ENCODE measurements around the gene ATP2C2. TPM values are rescaled to one million over a fixed set of nuclear protein-coding genes. Genes with fewer than 3 reads are reported as not detected.

Gene ATP2C2
- polyA plus RNA-seq, 3 donors: 0.06 to 0.15 TPM; not detected in 1

- no peak overlapping the region for H3K27ac ChIP-seq (ENCODE audit: low read depth, low read length)
- 79 to 82% (median 81%) methylated on average over 7 of the region's 7 CpGs for WGBS, 3 donors
Measured at GRCh38 chr16:84477661-84478060, 109.3 kb downstream of the ATP2C2 start.

- H3K27ac ChIP-seq (ENCODE audit: low read depth, low read length): no peak overlapping the region
- 80 to 82% (median 82%) methylated on average over 13 of the region's 13 CpGs for WGBS, 3 donors
Measured at GRCh38 chr16:84478172-84478947, 110.0 kb downstream of the ATP2C2 start.

DNA sequence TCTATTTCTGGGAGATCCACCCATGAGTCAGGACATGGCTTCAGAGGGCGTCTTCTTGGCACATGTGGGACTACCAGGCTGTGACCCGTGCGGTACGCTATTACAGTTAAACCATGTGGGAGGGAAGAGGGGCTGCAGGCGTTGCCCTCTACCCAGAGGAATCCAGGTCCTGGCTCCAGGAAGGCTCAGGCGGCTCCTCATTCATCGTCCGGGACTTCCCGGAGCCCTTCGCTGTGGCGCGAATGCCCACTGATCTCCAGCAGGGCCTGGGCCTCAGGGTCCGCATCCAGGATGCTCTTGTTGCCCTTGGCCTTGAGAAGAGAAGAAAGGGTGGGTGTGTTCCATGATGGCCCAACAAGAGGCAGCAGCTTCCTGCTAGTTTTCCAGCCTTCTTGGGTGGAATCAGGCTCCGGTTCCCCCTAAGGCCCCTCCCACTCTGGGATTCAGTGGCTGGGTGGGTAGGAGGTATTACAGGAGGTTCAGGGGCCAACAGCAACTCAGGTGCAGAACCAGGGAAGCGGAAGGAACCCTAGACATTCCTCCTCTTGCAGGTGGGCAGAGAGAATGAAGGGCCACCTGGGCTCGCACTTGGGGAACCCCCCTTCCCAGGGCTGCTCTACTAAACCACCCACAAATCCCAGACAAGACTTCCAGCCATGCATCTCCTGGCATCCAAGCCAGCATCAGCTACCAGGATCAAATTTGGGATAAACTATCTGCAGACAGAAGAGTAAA, 111.5 kb downstream of the ATP2C2 start:
- H3K27ac ChIP-seq (ENCODE audit: low read depth, low read length): no peak overlapping the region
- 90 to 98% (median 95%) methylated on average over 16 of the region's 16 CpGs for WGBS, 3 donors

GRCh38 chr16:84481051-84481735, 112.9 kb downstream of the ATP2C2 start:
- no peak overlapping the region for H3K27ac ChIP-seq (ENCODE audit: low read depth, low read length)
- 89 to 93% (median 90%) methylated on average over 26 of the region's 26 CpGs for WGBS, 3 donors

GRCh38 chr16:84482001-84482891, 113.9 kb downstream of the ATP2C2 start:
- no peak overlapping the region for H3K27ac ChIP-seq (ENCODE audit: low read depth, low read length)
- WGBS, 3 donors: 64 to 83% (median 74%) methylated on average over 32 to 33 of the region's 33 CpGs

- no peak overlapping the region for H3K27ac ChIP-seq (ENCODE audit: low read depth, low read length)
- WGBS, 3 donors: 92 to 95% (median 93%) methylated on average over 25 of the region's 25 CpGs
Measured at GRCh38 chr16:84482951-84483881, 114.9 kb downstream of the ATP2C2 start.

DNA sequence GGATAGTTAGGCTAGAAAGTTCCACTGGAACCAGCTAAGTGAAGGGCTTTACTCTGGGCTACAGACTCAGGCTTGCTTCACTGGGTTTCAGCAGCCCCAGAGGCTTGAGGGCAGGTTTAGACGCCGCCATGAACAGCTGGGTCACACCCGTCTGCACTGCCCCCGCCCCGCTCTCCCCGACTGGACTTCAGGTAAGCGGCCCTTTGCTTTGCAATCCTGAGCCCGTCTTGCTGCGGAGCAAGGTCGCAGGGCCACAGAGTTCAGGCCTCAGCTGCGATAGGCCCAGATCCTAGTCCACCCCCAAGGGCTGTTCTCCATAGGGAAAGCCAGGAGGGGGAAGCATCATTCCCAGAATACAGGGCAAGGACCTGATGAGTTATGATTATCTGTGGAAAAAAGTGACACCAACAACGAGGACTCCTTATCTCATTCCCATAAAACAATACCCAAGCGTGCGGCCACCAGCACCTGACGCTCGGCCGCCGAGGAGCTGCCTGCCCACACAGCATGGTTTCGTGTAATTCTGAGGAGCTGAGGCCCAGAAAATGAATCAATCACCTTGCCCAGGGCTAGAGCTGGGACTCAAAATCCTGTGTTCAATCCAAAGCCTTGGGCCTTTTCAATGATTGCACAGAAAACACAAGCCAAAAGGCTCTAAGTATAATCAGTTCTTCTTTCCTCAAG, 115.7 kb downstream of the ATP2C2 start:
- 90 to 96% (median 95%) methylated on average over 19 of the region's 19 CpGs for WGBS, 3 donors

DNA sequence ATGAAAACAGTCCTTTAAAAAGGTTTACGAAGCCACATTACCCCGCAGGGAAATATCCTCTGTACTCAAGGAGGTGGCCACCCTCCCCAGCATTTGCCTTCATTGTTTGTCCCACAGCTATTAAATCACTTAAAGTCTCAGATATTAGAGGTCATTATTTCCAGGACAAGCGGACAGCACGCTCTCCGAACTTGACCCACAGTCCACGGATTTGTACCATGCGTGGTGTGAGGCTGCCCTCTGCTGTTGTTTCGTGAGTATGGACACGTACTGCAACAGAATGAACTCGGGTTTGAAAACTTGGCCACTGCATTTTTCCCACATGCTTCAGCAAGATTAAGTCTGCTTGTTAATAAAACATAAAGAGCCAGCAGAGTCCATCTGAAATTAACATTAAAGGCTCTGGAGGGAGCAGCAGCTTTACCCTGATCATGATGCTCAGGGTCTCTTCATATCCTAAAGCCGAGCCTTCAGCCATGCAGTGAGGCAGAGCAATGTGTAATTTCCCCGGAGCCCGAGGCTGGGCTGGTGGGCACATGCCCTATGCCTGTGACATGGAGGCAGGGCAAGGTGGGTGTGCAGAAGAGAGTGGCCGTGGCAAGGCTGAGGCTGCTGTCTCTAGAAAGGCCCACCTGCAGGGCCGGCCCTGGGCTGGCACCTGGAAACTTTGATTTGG, 116.4 kb downstream of the ATP2C2 start:
- 59 to 67% (median 66%) methylated on average over 15 of the region's 15 CpGs for whole genome bisulfite sequencing, 3 donors
- no peak overlapping the region for H3K27ac ChIP-seq (ENCODE audit: low read depth, low read length)

More for the DNA sequence above, 115.7 kb downstream of the ATP2C2 start:
- no peak overlapping the region for H3K27ac ChIP-seq (ENCODE audit: low read depth, low read length)

- H3K27ac ChIP-seq (ENCODE audit: low read depth, low read length): no peak overlapping the region
- WGBS, 3 donors: 91 to 94% (median 93%) methylated on average over 16 of the region's 16 CpGs
Measured at GRCh38 chr16:84485255-84486010, 117.1 kb downstream of the ATP2C2 start.

GRCh38 chr16:84486126-84486525, 117.8 kb downstream of the ATP2C2 start:
- H3K27ac ChIP-seq (ENCODE audit: low read depth, low read length): no peak overlapping the region
- 86 to 88% (median 88%) methylated on average over 14 of the region's 14 CpGs for WGBS, 3 donors

- H3K27ac ChIP-seq (ENCODE audit: low read depth, low read length): no peak overlapping the region
- 91 to 92% (median 91%) methylated on average over 17 of the region's 17 CpGs for WGBS, 3 donors
Measured at GRCh38 chr16:84486551-84487235, 118.4 kb downstream of the ATP2C2 start.

DNA sequence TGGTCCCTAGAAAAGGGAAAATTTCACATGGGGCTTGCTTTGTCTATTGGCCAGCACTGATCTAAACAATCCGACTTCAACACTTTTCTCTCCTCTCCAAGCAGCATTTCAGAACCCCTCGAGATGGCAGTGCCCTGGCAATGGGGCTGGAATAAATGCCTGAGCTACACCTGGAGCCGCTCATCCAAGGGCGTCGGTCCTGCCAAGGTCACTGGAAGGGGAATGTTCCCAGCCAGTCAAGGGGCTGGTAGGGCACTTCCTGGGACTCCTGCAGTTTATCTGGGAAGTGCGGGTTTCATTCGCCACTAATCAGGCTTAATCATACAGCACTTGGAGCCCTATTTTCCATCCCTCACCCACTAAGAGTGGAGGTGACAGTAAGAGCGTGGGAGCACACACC, 119.0 kb downstream of the ATP2C2 start:
- no peak overlapping the region for H3K27ac ChIP-seq (ENCODE audit: low read depth, low read length)
- WGBS, 3 donors: 46 to 94% (median 91%) methylated on average over 8 of the region's 8 CpGs

GRCh38 chr16:84489131-84489530, 120.8 kb downstream of the ATP2C2 start:
- 80 to 90% (median 86%) methylated on average over 8 of the region's 8 CpGs for WGBS, 3 donors
- H3K27ac ChIP-seq (ENCODE audit: low read depth, low read length): no peak overlapping the region

DNA sequence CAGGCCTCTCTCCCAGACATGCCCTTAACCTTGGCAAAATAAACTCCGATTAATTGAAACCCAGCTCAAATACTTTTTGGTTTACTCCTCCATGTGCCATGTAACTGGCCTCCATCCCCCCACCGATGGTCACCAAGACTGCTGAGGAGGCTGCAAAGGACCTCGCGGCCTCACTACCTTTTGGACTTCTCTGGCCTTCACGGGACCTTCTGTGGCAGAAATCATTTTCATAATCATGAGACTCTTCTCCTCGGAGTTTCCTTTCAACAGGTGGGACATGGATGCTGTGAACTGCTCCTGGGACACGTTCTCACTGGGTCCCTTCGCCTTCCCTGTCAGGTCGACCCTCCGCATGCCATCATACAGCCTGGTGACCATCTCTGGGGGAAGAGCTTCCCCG, 127.2 kb downstream of the ATP2C2 start:
- WGBS, 3 donors: 96 to 98% (median 96%) methylated on average over 11 of the region's 11 CpGs
- no peak overlapping the region for H3K27ac ChIP-seq (ENCODE audit: low read depth, low read length)

GRCh38 chr16:84496991-84497390, 128.7 kb downstream of the ATP2C2 start:
- 96 to 99% (median 98%) methylated on average over 3 of the region's 3 CpGs for WGBS, 3 donors
- H3K27ac ChIP-seq (ENCODE audit: low read depth, low read length): no peak overlapping the region

Measured in adipose tissue (tissue), 3 donors.